GM12892 (cell line): Measurements from ENCODE around the gene ODAD2.
A peak's percentile ranks its signal among the peaks of the same experiment; 100 is the strongest.
"Not testable (repeated sequence)": the region's sequence is repeated elsewhere in the genome, so short reads cannot be mapped to it uniquely, and the experiment has no call there.

Experiments
- DNase-seq: peaks from one replicate; pipeline ENCODE4 v3.0.0; 2011; ENCODE audit not compliant: insufficient read length
- FAIRE-seq: peaks from 2 replicates; lab custom pipeline; 2011; peaks lifted over from hg19 to GRCh38; lab: Jason Lieb, UNC
- POLR2A ChIP-seq: IDR thresholded peaks from 2 replicates; pipeline ENCODE4 v1.6.1; 2011; ENCODE audit warnings: low read depth, low read length, control low read depth
- POLR2AphosphoS5 ChIP-seq: IDR thresholded peaks from 2 replicates; pipeline ENCODE4 v1.6.1; 2011; ENCODE audit warnings: low read depth, low read length, control low read depth
- TAF1 ChIP-seq: IDR thresholded peaks from 2 replicates; pipeline ENCODE4 v1.6.1; 2011; ENCODE audit warnings: low read depth, mild to moderate bottlenecking, control low read depth, low read length, borderline replicate concordance

The ODAD2 gene

DNA sequence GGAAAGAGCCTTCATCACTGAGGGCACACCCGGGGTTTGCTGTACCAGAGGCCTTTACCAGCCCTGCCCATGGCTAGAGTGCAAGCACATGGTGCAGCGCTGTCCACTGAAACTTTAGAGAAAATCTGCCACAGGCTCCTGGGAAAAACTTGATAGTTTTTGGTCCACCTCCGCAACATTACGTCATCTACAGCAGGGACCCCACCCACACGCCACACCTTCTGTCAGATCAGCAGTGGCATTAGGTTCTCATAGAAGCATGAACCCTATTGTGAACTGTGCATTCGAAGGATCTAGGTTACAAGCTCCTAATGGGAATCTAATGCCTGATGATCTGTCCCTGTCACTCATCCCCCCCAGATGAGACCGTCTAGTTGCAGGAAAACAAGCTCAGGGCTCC is 2.5 kb upstream of the ODAD2 start:
- FAIRE-seq = no peak
- DNase-seq = no peak
- TF ChIP-seq POLR2AphosphoS5 = no peak
- TF ChIP-seq POLR2A = no peak
- TF ChIP-seq TAF1 = no peak

DNA sequence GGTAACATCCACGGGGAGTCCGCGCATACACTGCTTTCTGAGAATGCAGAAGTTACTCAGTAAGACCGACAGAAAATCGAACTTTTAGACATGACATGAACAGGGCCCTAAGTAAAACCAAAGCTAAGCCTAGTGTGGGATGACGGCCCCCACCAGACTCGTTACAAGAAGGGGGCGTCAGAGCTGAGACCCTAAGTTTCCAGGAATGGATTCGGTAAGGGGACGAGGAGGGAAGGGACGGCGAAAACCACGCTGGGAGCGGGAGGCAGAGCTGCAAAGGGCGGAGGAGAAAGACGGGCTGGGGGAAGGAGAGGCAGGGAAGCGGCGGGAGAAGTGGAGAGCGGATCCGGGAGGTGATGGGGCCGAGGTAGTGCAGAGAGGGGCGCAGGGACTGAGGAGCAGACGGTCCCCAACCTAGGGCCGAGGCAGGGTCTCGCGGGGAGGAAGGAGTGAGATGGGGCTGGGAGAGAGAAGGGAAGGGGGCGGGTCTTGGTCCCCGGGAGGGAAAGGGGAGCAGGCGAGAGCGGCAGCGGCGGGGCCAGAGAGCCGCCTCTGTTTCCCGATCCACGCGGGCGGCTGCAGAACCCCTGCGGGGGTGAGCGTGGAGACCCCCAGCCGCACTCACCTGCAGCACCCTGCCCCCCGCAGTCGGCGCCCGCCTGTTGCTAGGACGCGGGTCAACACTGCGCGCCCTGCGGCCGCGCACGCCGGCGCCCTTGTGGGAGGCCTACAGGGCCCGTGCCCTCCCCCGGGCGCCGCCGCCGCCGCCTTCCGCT is 513 bp downstream of the ODAD2 start:
- no peak for TF ChIP-seq POLR2AphosphoS5
- no peak for TF ChIP-seq POLR2A
- no peak for TF ChIP-seq TAF1
- no peak for FAIRE-seq
- no peak for DNase-seq

DNA sequence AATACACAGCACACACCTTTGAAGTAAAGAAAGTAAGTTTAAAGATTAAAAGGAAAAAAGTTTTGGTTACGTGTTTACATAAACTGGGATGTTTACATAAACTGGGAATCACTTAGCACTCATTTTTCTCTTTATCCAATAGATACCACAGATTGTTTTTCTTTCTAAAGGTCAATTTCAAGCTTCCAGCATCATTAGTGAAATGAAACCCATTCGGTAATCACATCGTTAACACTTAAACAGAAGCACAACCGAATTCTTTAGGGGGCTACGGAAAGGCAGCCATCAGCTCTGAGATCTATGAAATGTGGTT is 1.1 kb downstream of the ODAD2 start:
- TF ChIP-seq POLR2AphosphoS5 (no peak), POLR2A (no peak), TAF1 (no peak)
- DNase-seq (no peak), FAIRE-seq (no peak)

DNA sequence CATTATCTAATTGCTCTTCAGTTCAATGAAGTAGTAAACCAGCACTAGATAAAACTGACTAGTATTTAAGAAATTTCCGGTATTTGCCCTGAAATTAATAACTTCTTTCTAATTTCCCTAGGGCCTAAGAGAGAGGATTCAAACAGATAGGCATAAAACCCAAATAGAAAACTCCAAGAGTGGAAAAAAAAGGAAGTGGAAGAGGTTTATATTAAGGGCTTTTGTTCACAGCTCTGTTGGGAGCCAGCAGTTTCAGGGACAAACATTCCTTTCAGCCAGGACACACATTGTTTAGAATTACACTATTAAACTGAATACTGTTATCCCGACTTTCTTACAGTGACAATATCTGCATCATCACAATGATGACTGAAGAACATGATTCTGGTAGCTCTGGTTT is 3.6 kb downstream of the ODAD2 start:
- no peak for TF ChIP-seq POLR2AphosphoS5
- no peak for TF ChIP-seq TAF1
- no peak for TF ChIP-seq POLR2A
- FAIRE-seq (no peak), DNase-seq (no peak)

DNA sequence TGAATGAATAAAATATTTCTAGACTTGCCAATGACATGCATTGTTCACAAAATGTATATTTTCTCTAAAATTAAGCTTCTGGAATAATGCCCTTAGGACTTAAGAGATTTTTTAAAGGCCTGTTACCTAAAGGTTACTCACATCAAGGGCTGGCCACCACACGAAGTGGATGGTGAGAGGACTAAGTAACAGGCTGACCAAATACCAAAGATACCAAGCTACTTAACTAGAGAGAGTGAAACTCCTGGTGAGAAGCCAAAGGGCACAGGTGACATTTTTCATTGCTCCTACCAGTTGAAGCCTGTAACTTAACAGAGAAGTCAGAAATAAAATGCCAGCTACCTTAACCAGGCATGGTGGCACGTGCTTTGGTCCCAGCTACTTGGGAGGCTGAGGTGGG is 9.5 kb downstream of the ODAD2 start:
- not testable (repeated sequence) for FAIRE-seq

DNA sequence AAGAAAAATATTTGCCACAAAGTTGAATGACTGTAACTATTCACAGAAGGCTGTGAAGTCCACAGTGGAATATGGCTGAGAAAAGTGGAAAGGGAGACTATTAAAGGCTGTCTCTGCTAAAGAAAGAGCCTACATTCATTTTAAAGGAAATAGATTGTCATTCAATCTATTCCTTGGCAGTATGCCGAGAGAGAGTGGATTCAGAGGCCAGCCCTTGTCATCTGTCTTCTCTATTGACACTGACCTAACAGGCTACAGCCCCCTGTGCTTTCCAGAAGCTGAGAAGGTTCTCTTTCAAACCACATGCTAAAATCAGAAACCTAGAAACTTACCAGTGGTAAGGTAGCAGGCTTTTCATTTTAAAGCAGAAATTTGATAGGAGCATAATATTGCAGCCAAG is 12.1 kb downstream of the ODAD2 start:
- no peak for DNase-seq
- TF ChIP-seq POLR2A = no peak
- no peak for TF ChIP-seq POLR2AphosphoS5
- TF ChIP-seq TAF1 = no peak
- no peak for FAIRE-seq

More for the DNA sequence above, 9.5 kb downstream of the ODAD2 start:
- DNase-seq = not testable (repeated sequence)

DNA sequence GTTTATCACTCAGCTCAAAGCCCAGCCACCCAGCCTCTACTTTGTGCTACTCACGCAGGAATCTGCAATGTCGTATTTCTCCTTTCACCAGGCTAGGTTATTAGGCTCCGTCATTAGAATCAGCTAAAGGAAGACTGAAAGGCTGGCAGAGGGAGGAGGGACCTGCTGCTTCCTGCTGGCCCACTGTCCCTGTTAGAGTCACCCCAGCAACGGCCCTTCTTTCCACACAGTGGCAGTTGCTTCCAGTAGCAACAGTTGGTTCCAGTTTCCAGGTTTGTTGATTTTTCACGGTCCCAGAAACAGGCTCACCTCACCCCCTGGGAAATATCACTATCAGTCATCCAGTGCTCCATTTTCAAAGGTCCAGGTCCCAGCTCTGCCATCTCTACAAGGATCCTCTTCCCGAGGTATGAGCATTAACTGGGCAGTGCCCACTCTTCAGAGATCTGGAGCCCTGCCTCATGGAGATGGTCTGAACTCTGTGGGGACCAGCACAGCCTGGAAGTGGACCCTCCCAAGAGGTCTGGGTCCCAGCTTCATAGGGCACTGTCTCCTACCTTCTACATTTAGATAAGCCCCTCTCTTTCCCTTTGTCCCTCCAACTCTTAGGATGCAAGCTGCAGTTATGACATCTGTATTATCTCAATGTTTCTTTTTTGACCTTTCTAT is 15.9 kb downstream of the ODAD2 start:
- TF ChIP-seq POLR2A (no peak), TAF1 (no peak), POLR2AphosphoS5 (no peak)
- DNase-seq (no peak), FAIRE-seq (no peak)

DNA sequence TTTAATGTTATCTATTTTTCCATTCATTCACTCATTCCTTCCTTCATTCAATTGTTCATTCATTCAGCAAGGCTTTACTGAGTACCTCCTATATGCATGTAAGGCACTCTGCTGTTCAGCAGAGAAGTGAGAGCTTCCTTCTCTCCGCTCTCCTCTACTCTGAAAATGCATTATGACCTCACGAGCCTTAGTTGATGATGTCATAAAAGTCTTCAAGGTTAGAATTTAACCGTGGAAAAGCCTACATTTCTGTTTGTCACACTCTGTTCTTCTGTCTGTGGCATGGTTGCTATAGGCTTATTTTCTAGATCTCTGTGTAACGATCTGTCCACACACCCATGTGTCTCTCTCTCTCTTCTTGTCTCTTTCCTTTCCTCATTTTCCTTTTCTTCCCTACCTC is 17.1 kb downstream of the ODAD2 start:
- FAIRE-seq = no peak
- TF ChIP-seq TAF1 = no peak
- no peak for TF ChIP-seq POLR2AphosphoS5
- no peak for DNase-seq

DNA sequence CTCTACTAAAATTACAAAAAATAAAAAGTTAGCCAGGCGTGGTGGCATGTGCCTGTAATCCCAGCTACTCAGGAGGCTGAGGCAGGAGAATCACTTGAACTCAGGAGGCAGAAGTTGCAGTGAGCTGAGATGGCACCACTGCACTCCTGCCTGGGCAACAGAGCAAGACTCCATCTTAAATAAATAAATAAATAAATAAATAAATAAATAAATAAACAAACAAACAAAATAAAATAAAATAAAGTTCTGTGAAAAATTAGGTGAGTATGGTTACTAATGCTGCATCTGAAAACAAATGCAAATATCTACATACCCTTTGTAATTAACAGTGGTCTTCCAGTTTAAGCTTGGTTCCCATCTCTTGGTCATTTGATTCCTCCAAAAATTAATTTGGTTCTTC is 28.1 kb downstream of the ODAD2 start:
- not testable (repeated sequence) for FAIRE-seq

DNA sequence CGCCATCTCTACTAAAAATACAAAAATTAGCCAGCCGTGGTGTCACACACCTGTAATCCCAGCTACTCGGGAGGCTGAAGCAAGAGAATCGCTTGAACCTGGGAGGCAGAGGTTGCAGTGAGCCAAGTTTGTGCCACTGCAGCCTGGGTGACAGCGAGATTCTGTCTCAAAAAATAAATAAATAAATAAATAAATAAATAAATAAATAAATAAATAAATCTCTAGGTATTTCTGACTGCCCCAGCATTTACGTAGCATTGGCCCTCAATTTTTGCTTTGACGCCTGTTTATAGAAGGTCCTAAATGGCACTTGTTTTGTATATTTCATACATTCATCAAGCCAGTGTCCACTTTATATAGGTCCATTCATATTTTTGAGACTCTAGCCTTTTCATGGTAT is 28.9 kb downstream of the ODAD2 start:
- not testable (repeated sequence) for DNase-seq, FAIRE-seq

More for the DNA sequence above, 28.1 kb downstream of the ODAD2 start:
- DNase-seq = not testable (repeated sequence)

DNA sequence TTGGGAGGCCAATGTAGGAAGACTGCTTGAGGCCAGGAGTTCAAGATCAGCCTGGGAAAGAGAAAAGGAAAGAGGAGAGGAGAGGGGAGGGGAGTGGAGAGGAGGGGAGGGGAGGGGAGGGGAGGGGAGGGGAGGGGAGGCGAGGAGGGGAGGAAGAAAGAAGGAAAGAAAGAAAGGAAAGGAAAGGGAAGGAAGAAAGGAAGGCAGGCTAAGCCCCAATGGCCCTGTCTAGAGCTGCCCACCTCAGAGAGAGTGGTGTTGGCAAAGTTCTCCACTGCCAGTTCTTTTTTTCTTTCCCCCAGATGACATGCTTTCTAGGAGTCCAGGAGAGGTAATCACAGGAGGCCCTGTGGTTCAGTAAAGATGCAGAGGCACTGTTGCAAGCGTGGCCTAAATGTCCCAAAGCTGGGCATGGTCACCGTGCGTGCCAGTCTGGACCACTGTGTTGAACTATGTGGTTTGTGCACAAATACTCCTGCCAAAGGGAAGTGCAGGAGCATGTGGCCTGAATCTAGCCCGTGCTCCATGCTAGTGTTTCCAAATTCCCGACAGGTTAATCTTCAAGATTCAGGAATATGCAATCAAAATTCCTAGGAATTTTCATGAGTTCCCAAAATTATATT is 39.7 kb downstream of the ODAD2 start:
- no peak for FAIRE-seq
- no peak for TF ChIP-seq POLR2AphosphoS5
- TF ChIP-seq POLR2A = no peak
- TF ChIP-seq TAF1 = no peak
- DNase-seq = no peak

DNA sequence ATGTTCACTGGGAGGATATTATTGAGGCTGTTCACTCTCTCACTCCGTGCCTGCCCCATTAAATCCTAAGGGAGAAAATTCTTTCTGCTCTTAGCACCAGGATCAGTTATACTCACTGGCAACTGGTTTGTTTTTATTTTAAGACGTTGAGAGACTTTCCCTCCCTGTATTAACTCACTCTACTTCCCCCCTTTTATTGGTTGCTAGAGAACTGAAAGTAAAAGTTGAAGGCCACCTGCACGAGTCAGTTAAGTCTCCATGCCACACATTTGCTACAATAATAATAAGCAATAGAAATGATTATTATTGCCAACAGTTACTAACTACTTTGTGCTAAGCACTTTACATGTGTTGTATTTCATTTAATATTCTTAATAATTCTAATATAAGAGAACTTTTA is 40.5 kb downstream of the ODAD2 start:
- DNase-seq = not testable (repeated sequence)
- FAIRE-seq = peak; percentile 65

DNA sequence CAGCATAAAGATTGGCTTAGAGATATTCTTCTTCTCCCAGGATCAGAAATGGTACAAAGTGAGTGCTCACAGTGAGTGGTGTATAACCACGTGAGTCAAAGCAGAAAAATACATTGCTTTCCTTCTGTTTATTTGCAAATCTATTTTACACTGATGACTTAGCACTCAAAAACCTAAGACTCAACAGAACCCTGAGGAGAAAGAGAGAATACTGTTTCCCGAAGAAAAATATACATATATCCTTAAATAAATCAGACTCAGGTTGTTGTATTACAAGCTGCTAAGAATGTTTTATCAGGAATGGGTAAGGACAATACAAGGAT is 48.7 kb downstream of the ODAD2 start:
- TF ChIP-seq POLR2AphosphoS5 (no peak), TAF1 (no peak), POLR2A (no peak)
- no peak for FAIRE-seq
- no peak for DNase-seq
